Measurements from ENCODE around the gene FCHSD1.
A peak's percentile ranks its signal among the peaks of the same experiment; 100 is the strongest.
"Not testable (repeated sequence)": the region's sequence is repeated elsewhere in the genome, so short reads cannot be mapped to it uniquely, and the experiment has no call there.

Gene FCHSD1

GRCh38 chr5:141615991-141616720 is 35.1 kb downstream of the FCHSD1 start:
- DNase-seq = no peak

GRCh38 chr5:141613344-141613743 is 37.9 kb downstream of the FCHSD1 start:
- DNase-seq = no peak

- DNase-seq = no peak
Observed at GRCh38 chr5:141611289-141611688, 39.9 kb downstream of the FCHSD1 start.

GRCh38 chr5:141609921-141610320 is 41.3 kb downstream of the FCHSD1 start:
- DNase-seq = not testable (repeated sequence)

GRCh38 chr5:141609044-141609443 is 42.2 kb downstream of the FCHSD1 start:
- no peak for DNase-seq

- DNase-seq = no peak
Observed at GRCh38 chr5:141608557-141608956, 42.7 kb downstream of the FCHSD1 start.

GRCh38 chr5:141608046-141608445 is 43.2 kb downstream of the FCHSD1 start:
- DNase-seq = no peak

- peak; percentile 71 for DNase-seq
Observed at GRCh38 chr5:141605523-141606277, 45.5 kb downstream of the FCHSD1 start.

GRCh38 chr5:141603923-141604717 is 47.1 kb downstream of the FCHSD1 start:
- DNase-seq = no peak

- no peak for DNase-seq
Observed at GRCh38 chr5:141602606-141603005, 48.6 kb downstream of the FCHSD1 start.

- no peak for DNase-seq
Observed at GRCh38 chr5:141598391-141599345, 52.5 kb downstream of the FCHSD1 start.

- no peak for DNase-seq
Observed at GRCh38 chr5:141597814-141598213, 53.4 kb downstream of the FCHSD1 start.

- no peak for DNase-seq
Observed at GRCh38 chr5:141597394-141597793, 53.8 kb downstream of the FCHSD1 start.

- no peak for DNase-seq
Observed at GRCh38 chr5:141596867-141597266, 54.4 kb downstream of the FCHSD1 start.

GRCh38 chr5:141590127-141590526 is 61.1 kb downstream of the FCHSD1 start:
- no peak for DNase-seq

Measured in stimulated activated CD4-positive, alpha-beta T cell treated with anti-CD3 and anti-CD28 coated beads, Interleukin-4, amount 100 ng/mL, for 24 hours (primary cell).